ENCODE data around the gene CACNA1D.
"Not testable (repeated sequence)": the region's sequence is repeated elsewhere in the genome, so short reads cannot be mapped to it uniquely, and the experiment has no call there.

Gene CACNA1D

DNA sequence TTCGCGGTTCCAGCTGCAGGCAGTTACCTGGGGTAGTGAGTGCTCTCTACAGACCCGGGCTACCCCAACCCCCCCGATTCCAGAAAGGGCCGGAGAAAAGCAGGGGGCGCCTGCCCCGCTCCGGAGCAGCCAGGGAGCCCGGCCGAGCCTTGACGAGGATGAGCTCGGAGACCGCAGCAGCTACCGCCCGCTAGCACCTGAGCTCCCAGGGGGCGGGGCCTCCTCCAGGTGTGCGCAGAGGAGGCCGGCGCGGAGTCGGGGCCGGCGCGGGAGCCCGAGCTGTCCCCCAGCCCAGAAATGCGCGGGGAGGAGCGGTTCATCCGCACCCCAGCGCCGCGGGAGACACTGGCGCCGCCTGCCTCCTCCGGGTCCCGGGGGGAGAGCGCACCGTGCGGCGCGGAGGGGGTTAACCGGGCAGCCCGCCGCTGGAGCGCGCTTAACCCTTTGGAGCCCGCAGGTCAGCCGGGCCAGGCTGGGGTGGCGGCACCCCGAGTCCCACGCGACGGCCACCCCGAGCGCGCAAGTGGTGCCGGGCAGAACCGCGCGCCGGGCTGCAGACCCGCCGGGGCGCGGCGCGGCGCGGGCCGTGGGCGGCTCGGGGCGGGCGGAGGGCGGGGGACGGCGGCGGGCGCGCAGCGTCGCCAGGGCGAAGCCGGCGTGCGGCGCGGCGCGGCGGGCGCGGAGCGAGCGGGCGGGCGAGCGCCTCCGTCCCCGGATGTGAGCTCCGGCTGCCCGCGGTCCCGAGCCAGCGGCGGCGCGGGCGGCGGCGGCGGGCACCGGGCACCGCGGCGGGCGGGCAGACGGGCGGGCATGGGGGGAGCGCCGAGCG is at the start of gene CACNA1D:
Gene CACNA1D, plus strand, starts transcription at position 649 of the 829 bp plus-strand sequence. CDS start 556 bp downstream, outside the sequence.
- no peak for DNase-seq

DNA sequence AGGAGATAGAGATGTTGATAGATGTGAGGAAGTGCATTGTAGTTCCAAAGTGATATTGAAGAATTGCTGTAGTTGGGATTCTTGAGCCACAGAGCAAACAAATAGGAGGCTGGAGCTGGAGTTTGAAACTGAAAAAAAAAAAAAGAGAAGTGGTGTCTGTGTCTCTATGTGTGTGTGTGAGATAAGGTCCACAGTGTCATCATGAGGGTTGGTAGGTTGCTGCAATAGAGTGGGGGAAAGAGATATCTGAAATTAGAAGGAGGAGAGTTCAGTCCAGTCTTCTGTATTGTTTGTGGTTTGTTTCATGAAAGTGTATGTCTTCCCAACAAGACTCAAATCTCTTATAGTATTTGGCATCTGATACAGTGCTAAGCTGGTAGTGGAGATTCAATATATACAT is 37.3 kb upstream of the CACNA1D start:
- DNase-seq = no peak

DNA sequence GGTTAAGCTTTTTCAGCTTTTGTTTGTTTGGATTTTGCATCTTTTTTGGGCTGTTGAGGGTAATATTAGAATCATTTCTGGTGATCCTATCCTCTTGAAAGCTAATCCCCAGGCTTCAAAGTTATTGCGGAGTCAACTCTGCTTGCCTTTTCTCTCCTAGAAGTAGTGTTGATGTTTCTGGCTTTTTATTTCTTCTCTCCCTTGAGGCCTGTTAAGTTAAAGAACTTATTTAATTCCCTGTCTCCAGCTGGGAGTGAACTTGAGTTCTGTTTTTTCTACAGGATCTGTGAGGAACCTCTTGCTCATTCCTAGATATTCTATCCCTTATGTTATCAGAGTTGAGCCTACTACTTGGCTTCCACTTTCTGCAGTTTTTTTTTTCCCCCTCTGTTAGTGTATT is 34.1 kb upstream of the CACNA1D start:
- no peak for DNase-seq

DNA sequence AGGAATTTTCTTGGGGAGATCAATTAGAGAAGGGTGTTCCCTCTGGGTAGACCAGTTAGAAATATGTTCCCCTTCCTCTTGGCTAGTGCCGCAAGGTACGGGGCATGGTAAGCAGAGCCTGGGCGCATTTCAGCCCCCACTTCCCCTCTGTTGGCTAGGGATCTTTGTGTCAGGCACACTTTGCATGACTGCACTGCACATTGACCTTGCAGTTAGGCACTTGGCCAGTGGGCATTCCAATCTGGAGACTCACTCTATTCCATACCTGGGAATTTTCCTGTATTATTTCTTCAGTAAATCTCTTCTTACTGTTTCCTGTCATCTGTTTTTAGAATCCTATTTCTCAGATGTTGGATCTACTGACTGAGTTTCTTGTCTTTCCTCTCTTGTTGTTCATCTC is 30.0 kb upstream of the CACNA1D start:
- peak; percentile 2 for DNase-seq

DNA sequence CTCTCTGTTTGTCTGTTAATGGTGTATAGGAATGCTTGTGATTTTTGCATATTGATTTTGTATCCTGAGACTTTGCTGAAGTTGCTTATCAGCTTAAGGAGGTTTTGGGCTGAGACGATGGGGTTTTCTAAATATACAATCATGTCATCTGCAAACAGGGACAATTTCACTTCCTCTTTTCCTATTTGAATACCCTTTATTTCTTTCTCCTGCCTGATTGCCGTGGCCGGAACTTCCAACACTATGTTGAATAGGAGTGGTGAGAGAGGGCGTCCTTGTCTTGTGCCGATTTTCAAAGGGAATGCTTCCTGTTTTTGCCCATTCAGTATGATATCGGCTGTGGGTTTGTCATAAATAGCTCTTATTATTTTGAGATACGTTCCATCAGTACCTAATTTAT is 24.7 kb upstream of the CACNA1D start:
- DNase-seq = not testable (repeated sequence)

DNA sequence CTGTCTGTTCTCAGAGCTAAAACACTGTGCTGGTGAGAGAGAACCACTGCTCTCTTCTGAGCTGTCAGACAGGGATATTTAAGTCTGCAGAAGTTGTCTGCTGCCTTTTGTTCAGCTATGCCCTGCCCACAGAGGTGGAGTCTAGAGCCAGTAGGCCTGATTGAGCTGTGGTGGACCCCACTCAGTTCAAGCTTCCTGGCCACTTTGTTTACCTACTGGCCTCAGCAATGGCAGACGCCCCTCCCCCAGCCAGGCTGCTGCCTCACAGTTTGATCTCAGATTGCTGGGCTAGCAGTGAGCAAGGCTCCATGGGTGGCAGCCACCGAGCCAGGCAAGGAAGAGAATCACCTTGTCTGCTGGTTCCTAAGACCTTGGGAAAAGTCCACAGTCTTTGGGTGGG is 21.0 kb upstream of the CACNA1D start:
- DNase-seq = no peak

DNA sequence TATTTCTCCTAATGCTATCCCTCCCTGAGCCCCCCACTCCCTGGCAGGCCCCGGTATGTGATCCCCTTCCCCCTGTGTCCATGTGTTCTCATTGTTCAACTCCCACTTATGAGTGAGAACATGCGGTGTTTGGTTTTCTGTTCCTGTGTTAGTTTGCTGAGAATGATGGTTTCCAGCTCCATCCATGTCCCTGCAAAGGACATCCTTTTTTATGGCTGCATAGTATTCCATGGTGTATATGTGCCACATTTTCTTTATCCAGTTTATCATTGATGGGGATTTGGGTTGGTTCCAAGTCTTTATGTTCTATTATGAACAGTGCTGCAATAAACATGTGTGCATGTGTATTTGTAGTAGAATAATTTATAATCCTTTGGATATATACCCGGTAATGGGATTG is 18.0 kb upstream of the CACNA1D start:
- not testable (repeated sequence) for DNase-seq

DNA sequence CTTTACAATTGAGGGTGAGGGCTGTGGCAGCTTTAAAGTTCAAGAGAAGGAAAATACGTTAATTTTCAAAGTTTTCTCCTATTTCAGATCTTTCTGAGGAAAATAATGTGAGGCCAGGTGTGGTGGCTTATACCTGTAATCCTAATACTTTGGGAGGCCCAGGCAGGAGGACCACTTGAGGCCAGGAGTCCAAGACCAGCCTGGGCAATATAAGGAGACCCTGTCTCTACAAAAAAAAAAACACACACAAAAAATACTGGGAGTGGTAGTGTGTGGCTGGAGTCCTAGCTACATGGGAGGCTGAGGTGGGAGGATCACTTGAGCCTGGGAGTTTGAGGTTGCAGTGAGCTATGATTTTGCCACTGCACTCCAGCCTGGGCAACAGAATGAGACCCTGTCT is 16.7 kb upstream of the CACNA1D start:
- DNase-seq = not testable (repeated sequence)

DNA sequence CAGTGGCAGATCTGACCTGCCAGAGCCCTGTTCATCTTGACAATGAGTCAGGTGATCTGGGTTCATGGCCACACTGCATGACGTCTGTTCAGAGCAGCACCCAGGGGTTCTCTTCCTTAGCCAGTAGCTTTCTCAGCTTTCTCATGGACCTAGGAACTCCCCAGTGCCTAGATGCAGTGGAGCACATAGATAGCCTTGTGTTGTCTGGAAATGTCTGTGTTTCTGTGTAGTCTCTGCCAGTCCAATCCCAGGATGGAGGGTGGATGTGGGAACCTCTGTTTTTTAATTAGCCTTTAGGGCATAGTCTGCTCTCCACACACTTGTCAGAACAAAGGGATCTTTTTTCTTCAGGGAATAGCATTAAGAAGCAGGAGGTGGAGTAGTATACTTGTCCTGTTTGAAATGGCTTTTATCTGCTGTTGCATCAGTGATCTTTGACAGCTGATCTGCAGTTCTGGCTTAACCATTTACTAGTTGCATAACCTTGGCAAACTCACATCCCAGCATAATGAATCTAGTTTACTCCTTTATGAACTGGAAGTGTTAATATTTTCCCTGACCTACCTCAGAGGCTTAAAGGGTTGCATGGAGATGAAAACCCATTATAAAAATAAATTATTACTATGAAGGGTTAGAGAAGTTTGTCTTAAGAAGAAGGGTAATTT is 16.1 kb upstream of the CACNA1D start:
- DNase-seq = no peak

DNA sequence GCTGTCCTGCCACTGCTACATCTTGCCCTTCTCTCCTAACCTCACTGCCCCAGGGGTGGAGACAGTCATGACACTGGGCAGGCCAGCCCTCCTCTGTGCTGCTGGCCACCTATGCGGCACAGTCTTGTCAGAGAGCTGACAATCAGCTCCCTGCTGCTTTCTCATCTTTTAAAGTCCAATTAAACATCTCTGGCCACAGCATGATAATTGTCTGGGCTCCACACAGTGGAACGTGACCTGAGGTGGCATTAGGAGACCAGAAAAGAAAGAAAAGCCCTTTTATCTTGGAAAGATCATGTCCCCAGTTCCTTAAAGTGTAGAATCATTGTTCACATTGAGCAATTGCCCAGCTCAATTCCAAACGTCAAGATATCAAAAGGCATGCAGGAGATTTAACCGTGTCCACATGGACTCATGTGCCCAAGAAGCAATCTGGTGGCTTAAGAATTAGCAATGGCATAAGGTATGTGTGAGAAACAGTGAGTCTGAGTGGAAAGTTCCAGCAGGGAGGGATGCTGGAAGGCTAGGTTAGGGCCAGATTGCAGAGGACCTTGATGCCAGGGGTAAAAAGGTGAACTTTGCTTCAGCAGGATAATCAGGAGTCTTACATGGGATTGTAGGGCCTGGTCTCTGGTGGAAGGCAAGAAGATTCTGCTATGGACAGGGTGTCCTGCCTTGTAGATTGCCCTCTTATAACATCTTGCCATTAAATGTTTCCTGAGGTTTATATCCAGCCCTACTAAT is 15.3 kb upstream of the CACNA1D start:
- no peak for DNase-seq

DNA sequence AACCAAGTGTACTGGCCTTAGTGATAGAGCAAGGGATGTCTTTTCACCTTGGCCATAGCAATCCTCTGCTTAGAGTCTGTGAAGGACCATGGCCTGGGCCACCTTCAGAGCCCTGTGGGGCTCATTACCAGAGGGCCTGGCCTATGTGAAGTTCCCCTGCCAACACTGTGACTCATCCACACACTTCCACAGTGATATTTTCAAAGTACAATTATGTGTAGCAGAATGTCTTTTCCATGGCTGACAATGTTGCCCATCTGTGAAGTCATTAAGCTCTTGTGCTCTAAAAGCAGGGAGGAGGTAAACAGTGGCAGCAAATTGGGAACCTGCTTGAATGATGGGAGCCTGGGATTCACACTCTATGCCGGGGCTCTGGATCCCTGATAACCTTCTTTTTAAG is 12.2 kb upstream of the CACNA1D start:
- no peak for DNase-seq

DNA sequence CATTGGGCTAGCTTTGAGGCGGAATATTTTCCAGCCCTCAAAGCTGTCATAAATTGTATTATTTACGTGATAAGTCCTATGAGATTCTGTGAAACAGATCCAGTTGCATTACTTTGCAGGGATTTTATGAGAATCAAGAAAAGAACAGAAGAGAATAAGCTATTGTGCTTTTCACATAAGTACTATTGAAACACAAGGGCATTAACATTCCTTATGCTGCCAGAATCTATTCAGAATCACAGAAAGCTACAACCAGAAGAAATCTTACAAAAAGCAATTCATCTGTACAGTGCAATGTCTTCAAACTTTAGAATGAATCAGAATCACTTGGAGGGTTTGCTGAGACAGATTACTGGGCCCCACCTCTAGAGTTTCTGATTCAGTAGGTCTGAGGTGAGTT is 10.6 kb upstream of the CACNA1D start:
- no peak for DNase-seq

DNA sequence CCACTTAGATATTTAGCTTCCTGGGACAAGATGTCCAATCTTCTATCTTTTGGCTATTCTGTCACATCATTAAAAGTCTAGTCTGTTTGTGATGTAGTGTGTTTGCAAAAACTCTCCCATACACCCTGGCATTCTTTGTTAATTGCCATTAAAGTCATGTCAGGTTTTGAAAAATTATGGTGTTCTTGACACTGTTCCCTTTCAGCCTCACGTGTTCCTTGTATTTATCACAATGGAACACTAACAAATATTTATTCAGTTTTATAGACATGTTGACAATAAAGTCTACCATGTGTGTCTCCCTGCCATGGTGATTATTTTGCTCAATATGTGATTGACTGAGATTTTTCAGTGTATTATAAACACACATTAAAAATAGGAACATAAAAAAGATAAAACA is 9.4 kb upstream of the CACNA1D start:
- DNase-seq = no peak

DNA sequence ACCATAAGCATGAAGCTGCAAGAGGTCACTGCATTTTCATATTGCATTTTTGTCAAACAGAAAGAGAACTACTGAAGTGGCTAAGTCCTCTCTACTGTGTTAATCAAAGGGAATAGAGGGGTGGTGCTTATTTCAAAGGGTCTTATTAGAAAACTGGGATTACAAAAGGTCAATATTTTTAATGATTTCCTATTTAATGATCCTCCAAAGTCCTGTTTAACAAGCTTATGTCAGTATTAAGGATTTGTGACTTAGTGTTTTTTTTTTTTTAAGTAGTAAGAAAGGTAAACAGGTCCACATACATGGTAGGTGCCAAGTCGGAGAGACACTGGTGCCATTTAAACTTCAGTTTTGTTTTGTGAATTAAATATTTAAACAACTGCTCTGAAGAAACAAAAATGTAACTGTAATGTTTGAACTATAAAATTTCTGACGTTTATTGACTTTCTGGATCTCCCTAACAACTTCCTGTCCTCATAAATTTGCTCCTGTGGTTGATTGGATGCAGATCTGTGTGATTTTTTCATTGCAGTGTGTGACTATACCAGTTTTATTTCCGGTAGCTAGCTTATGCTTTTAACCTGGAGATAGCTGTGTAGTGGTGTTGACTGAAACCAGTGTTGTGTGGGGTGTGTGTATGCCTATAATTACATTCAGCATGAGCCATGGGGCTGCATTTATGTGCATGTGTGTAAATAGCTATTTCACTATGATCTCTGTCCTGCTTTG is 8.6 kb upstream of the CACNA1D start:
- no peak for DNase-seq

DNA sequence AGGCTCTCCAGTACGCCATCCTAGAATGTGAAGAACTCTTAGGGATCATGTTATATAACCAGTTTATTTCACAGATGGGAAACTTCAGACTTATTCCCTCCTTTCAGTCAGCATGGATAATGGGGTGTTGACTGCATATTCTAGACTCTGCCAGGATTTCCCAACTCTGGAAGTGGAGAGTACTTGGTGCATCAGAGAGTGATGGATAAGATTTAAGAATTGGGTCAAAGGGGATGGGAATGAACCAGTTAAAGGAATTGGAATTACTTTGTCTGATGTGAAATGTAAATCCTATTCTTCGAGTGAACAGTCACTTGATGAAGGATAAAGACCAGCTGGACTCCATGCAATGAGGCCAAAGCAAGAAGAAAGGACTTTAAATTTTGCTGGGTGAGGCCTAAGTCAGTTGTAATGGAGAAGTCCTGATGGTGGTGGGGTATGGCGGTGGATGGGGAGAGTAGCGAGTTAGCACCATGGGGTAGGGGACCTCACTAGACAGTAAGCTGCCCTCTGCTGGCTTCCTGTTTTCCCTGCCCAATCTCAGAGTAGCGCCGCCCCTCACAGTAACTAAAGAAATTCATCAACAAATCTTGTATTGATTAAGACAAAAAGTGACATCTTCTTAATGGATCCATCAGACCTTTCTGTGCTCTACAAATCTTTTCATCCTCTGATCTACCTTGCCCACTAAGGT is 7.3 kb upstream of the CACNA1D start:
- no peak for DNase-seq

DNA sequence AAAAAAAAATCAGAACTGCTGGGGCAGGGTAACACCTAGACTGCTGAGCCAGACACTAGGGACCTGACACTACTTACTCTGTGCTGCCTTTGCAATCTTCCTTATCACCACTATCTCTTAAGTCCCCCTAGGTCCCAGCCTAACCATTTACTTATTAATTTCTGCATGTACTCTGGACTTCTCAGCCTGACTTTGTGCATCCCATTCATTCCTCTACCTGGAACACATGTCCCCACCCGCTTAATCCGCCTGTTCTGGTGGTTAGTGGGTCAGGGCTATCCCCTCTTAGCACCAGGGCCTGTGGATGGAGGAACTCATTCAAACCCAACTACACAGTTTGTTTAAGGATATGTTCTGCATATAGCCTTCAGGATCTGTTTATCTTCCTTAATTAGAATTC is 5.0 kb upstream of the CACNA1D start:
- DNase-seq = no peak

DNA sequence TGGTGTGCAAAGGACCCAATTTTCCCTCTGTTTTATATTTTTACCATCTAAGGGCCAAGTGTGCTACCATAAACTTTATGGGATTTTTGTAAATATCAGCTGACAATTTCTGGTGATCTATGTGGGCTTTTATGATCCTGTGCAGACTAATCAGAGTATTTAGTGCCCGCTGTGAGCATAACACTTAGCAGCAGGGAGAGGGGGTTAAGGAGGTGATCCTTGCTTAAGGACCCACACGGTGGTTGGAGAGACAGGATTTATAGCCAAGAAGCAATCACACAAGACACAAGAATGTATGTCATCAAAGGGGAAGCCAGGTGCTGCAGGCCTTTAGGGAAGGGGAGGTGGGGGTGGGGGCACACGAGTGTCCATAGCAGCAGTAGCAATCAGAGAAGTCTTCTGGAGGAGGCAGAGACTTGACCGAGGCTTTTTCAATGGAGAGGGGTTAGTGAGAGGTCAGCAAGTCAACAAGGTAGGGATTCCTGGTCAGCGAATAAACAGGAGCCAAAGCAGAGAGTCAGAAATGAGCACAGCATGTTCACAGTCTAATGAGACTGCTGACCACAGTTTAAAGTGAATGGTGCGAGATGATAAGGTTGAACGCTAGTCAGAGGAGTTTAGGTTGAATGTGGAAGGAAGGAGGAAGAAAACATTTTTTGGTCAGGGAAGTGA is 4.5 kb upstream of the CACNA1D start:
- no peak for DNase-seq

DNA sequence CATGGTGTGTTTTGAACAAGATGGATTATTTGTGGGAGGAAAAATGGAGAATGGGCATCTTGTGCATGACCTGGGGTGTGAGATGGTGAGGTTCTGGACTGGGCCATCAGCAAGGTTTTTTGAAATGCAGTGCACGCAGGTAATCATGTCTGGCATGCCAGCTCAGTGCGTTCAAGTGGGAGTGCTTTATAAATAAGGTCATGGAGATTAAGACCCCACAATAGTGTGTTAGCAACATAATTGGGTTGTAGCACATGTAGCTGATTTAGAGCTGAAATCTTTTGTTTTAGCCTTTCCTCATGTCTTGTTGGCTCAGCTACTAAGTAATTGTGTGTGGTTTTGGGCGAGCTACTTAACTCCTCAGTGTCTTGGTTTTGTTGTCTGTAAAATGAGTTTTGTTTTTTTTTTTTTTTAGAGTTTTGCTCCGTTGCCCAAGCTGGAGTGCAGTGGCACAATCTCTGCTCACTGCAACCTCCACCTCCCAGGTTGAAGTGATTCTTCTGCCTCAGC is 3.9 kb upstream of the CACNA1D start:
- DNase-seq = no peak

DNA sequence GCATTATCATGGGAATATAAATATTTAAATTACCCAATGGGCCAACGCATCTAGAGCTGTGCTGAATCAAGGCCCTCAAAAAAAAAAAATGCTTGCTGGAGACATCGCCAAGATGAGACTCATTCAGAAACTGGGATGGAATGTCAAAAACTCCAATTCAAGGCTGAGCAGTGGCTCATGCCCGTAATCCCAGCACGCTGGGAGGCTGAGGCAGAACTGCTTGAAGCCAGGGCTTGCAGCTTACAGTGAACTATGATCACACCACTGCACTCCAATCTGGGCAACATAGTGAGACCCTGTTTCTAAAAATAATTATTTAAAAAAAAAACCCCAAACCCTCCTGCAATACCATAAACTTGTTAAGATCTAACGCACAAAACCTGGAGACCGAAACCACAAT is 3.1 kb upstream of the CACNA1D start:
- DNase-seq = no peak

DNA sequence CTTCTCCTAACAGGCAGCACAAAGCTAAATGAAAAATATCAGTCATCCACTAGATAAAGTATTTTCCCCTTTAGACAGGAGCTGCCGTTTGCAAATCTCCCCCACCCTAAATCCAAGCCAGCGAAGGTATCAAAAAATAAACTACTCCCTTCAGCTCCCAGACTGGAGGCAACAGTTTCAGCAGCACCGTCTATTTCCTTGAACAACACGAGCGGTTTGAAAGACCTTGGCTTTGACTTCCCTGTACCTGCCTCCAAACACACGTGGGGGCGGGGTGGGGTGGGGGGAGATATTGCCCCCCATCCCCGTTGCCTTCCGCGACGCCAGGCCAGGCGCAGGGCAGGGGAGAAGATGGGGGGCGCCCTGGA is 832 bp upstream of the CACNA1D start:
- DNase-seq = no peak

DNA sequence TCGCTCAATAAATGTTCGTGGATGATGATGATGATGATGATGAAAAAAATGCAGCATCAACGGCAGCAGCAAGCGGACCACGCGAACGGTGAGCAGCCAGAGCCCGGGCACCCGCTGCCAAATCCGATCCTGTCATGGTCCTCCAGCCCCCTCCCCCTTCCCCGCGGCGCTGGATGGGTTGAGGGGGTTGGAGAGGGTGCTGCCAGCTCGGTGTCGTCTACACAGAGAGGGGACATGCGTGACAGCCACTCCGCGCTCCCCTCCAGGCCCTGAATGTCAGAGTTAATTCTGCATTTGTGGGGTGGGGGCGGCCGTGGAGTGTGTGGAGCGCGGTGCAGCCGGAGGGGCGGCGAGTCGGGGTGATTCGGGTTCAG is 722 bp downstream of the CACNA1D start:
- no peak for DNase-seq
